Germinal center (tissue), 1 donor: ENCODE results near the gene PRB3.

Experiments used
- DNase-seq: peaks from one replicate; pipeline ENCODE4 v3.0.0; 2012; ENCODE audit warnings: mixed read lengths, low spot score

Gene PRB3

DNA sequence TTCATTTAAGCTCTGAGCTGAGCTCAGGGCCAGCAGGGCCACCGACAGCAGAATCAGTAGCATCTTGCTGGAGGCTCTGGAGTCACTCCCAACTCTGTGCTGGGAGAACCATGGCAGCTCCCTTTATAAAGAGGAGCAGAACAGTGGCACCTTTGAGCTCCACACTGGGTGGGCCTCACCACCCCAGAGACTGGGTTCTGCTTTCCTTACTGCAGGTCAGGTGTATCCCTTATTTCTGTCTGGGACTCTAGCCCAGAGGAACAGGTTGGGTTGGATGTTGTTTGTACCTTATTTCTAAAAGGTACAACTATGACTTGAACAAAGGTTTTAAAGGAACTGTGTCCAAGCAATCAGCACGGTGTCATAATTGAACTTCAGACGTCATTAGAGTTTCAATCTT, at the start of gene PRB3:
PRB3 (minus strand) TSS at position 101 of the 400 bp plus-strand sequence; CDS start at position 63, 38 bp downstream.
- DNase-seq, result no peak

DNA sequence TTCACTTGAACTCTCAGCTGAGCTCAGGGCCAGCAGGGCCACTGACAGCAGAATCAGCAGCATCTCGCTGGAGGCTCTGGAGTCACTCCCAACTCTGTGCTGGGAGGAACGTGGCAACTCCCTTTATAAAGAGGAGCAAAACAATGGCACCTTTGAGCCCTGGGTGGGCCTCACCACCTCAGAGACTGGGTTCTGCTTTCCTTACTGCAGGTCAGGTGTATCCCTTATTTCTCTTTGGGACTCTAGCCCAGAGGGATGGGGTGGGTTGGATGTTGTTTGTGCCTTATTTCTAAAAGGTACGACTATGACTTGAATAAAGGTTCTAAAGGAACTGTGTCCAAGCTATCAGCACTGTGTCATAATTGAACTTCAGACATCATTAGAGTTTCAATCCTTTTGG, 40.8 kb upstream of the PRB3 start, which contains the start of gene PRB4:
PRB4 (minus strand) TSS at position 101 of the 400 bp plus-strand sequence; CDS start at position 63, 38 bp downstream.
- no peak for DNase-seq

DNA sequence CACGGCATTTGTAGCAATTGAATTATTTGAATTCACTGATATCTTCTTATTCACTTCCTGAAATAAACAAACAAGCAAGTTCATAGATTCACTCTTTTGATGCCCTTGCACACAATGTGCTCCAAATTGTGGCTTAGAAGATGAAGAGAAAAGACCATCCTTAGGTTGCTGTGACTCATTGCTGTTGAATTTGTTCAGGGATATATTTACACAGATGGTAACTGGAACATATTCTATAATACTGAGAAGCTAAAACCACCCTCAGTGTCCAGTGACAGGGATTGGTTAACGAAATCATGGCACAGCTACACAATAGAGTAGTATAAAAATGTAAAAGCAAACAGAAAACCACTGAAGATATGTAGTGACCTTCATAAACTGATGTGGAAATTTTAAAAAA, 37.6 kb upstream of the PRB3 start:
- DNase-seq, result no peak

DNA sequence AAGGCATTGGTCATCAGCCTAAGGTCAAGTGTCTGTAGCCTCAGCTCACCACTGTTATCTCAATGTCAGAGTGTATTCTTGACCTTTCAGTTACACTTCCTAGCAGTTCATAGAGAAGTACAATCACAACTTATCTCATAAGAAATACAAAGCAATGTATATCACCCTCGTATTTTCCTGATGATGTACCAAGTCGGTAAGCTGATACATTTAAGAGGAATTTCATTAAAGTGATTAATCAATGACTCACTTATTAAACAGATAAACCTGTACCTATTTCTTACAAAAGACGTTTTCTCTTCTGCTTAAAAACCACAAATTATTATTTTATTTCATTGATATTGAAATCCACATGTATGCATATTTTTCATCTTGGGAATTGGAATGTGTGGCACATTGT, 3.9 kb upstream of the PRB3 start:
- no peak for DNase-seq

DNA sequence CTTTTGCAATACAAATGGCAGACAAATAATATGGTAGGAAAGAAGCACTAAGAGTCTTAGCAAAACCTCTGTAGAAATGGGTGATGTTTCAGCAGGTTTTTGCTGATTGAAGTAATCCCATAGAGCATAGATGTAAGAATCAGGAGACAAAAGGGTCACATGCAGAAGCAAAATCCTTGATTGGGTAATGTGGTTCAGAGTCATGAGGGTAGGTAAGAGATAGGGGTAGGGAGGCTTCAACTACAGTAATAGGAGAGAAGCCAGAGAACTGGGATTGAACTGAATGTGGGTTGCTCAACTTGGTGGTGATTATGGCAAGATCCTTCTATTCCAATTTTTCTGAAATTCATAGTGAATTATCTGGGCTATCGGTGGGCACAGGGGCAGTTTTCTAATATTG, 5.0 kb downstream of the PRB3 start:
- DNase-seq, result no peak

DNA sequence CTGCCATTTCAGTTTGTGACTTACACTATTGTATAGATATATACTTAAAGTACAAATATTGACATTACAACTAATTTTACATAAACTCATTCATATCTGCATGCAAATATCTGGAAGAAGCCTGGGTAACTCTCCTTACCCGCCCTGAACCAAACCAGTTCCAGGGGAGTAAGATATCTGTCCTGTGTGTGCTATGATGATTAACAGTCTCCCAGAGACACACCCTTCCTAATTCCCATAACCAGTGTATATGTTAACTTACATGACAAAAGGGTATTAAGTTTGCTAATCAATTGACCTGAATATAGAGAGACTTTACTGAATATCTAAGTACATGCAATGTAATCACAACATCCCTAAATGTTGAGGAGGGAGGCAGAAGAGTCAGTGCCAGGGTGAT, 23.0 kb downstream of the PRB3 start:
- no peak for DNase-seq

DNA sequence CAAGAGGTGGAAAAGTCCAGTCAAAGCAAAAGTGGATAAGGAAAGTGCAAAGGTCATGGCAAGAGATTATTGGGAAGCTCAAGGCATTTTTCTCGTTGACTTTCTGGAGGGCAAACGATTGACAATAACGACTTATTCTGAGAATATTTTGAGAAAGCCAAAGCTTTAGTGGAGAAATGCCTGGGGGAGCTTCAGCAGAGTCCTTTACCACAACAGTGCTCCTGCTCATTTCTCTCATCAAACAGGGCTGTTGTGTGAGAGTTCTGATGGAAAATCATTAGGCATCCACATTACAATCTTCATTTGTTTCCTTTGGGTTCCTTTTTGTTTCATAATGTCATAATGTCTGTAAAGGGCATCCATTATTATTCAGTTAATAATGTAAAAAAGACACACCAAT, 26.9 kb downstream of the PRB3 start:
- no peak for DNase-seq

DNA sequence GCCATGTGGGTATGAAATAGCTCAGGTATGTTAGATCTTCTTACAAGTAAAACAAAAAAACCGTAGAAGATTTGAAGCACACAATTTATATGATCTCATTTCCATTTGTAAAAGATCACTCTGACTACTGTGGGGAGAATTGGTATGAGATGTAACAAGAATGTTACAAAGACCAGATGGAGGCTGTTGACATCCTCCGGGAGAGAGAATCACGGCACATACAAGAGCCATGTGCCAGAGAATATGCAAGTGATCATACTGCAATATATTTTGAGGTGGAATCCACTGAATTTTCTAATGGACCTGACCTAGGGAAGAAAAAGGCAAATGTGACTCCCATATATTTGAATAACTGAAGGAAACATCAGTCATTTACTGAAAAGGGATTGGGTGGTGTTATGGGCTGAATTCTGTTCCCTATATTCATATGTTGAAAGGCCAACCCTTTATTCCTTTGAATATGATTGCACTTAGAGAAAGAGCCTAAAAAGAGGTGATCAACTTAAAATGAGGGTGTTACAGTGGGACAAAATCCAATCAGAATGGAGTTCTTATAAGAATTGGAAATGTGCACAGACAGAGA, 29.1 kb downstream of the PRB3 start:
- DNase-seq, result no peak

DNA sequence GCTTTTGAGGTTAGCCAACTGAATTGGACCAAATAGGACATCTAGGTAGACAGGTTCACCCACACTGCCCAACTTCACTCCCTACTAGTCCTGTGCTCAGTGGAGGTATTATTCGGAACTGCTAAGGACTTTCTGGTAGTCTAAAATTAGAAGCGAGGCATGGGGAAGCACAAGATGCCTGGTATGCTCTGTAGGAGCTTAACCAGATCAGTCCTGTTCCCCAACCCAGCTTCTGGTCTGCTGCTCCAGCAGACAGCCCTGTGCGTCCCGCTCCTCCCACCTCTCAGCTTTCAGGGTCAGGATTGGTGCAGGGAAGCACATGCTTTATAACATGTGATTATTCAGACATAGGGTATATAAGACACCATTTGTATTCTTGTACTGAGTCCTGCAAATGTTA, 31.2 kb downstream of the PRB3 start:
- DNase-seq, result no peak

DNA sequence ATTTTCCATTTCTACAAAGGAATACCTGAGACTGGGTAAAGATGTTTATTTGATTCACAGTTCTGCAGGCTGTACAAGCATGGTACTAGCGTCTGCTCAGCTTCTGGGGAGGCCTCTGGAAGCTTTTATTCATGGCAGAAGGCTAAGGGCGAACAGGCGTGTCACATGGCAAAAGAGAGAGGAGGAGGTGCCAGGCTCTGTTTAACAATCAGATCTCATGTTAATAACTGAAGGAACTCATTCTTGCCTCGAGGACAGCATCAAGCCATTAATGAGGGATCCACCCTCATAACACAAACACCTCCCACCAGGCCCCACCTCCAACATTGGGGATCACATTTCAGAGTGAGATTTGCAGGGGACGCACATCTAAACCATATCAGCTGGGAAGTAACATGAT, 36.0 kb downstream of the PRB3 start:
- DNase-seq, result no peak

DNA sequence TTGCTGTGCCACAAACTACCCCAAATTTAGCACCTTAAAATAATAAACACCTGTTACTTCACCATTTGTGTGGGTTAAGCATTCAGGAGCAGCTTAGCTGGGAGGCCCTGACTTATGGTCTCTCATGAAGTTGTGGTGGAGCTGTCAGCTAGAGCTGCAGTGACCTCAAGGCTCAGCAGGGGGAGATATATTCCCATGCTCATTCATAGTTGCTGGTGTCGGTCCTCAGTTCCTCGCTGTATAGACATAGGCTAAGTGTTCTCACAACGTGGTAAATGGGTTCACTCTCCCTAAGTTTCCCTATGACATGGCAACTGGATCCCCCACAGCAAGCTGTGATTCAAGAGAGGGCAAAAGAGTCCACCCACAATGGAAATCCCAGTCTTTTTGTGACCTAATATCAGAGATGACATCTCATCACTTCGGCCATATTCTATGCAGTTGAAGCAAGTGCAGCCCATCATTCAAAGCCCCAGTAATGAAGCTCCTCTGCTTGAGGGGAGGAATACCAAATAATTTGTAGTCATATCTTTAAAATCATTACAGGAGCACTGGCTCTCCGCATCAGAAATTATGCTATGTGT, 41.1 kb downstream of the PRB3 start:
- peak; percentile 27 for DNase-seq

DNA sequence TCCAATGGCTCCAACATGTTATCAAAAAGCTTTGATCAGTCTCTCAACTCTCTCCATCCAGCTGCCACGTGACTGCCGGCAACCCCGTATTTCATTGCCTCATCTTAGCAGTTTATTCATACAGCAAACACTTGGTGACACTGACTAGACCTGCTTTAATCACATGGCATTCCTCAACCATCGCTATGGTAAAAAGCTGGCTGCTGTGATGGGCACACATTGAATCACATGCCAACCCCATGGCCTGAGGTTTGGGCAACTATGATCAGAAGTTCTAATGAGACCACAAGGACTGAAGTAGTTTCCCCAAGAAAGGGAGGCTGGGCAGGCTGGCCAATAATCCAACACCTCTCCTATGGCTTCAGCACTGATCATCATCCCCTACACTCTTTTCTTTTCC, 42.1 kb downstream of the PRB3 start:
- no peak for DNase-seq
